A673 (cell line): ENCODE measurements around the gene SMIM5. TPM values are rescaled to one million over a fixed set of nuclear protein-coding genes. Genes with fewer than 3 reads are reported as not detected.

Experiments
- BruUV-seq: library from RNA; stranded (reverse); fragments of 400-500 nt; replicated peaks from 2 replicates; lab custom pipeline; 2021; lab: Mats Ljungman, UMichigan
- CTCF ChIA-PET: fragments of 300-600 bp; sonication (Branson Sonifier 250); formaldehyde crosslinking; loops from one replicate; lab custom pipeline; 2022; ENCODE audit warnings: antibody characterized with exemption; lab: Charles Lee
- POLR2A ChIA-PET: fragments of 300-600 bp; sonication (Branson Sonifier 250); formaldehyde crosslinking; loops from one replicate; lab custom pipeline; 2022; ENCODE audit warnings: antibody characterized with exemption; ENCODE audit not compliant: low non-redundant PET; lab: Charles Lee
- DNase-seq: peaks from one replicate; pipeline ENCODE4 v3.0.0-alpha.2; 2015; ENCODE audit warnings: low spot score
- H3K27ac ChIP-seq: fragments of 200-600 bp; sonication (generic); 2 replicates; pipeline ENCODE4 v1.5.1; 2016; ENCODE audit warnings: mixed run types, low read depth, mild to moderate bottlenecking, mixed read lengths, antibody characterized with exemption, low read length; ENCODE audit not compliant: poor library complexity, severe bottlenecking
- H3K27me3 ChIP-seq: fragments of 200-600 bp; sonication (generic); replicated peaks from 2 replicates; pipeline ENCODE4 v1.6.1; 2017; ENCODE audit warnings: mixed run types, low read depth, mild to moderate bottlenecking, mixed read lengths, antibody characterized with exemption, low read length; ENCODE audit not compliant: insufficient read depth, poor library complexity
- H3K36me3 ChIP-seq: fragments of 200-600 bp; sonication (generic); 2 replicates; pipeline ENCODE4 v1.6.1; 2016; ENCODE audit warnings: mixed run types, mild to moderate bottlenecking, mixed read lengths, antibody characterized with exemption, low read length; ENCODE audit not compliant: insufficient read depth, poor library complexity, severe bottlenecking
- H3K4me1 ChIP-seq: fragments of 200-600 bp; sonication (generic); 2 replicates; pipeline ENCODE4 v1.6.1; 2017; ENCODE audit warnings: mixed run types, mild to moderate bottlenecking, mixed read lengths, antibody characterized with exemption, low read length; ENCODE audit not compliant: insufficient read depth, poor library complexity, severe bottlenecking
- H3K4me3 ChIP-seq: fragments of 200-600 bp; sonication (generic); 2 replicates; pipeline ENCODE4 v1.5.1; 2016; ENCODE audit warnings: low read depth, mixed run types, mild to moderate bottlenecking, mixed read lengths, low read length; ENCODE audit not compliant: poor library complexity, severe bottlenecking
- H3K9me3 ChIP-seq: fragments of 200-600 bp; sonication (generic); 2 replicates; pipeline ENCODE4 v1.6.1; 2016; ENCODE audit warnings: mixed run types, low read depth, mild to moderate bottlenecking, mixed read lengths, antibody characterized with exemption, low read length; ENCODE audit not compliant: poor library complexity, severe bottlenecking
- CTCF ChIP-seq: fragments of 300-800, 200-600 bp; sonication (generic); conservative IDR thresholded peaks from 2 replicates; pipeline ENCODE4 v1.5.1; 2017; ENCODE audit warnings: low read depth, mild to moderate bottlenecking, antibody characterized with exemption, low read length, moderate library complexity, mixed read lengths
- EZH2 ChIP-seq: fragments of 200-600 bp; sonication (generic); IDR thresholded peaks from 2 replicates; pipeline ENCODE4 v1.6.1; 2017; ENCODE audit warnings: borderline replicate concordance, low read depth, mild to moderate bottlenecking, mixed read lengths, antibody characterized with exemption, low read length; ENCODE audit not compliant: poor library complexity, severe bottlenecking
- intact Hi-C: fragments of 100-400 bp; cut with micrococcal nuclease; formaldehyde crosslinking; loops from one replicate; pipeline ENCODE4 v1.10.0; 2022; ENCODE audit not compliant: unreplicated experiment
- total RNA-seq: library from RNA; stranded (reverse); gene quantifications from 2 replicates; pipeline ENCODE4 v1.2.3, GENCODE V29; 2021

SMIM5 gene
- total RNA-seq, 1 experiment from 2014 or later: not detected

GRCh38 chr17:75588596-75589011 lies 44.6 kb upstream of the SMIM5 start:
- POLR2A ChIA-PET: interaction anchor here (0.6 kb wide), 1 partner anchor 1852 kb away, joined by 3 read pairs; no protein-coding TSS in a partner anchor

GRCh38 chr17:75589012-75589918 lies 44.0 kb upstream of the SMIM5 start:
- peaks cover 9% of the 10 kb centered on the region for H3K4me1 ChIP-seq
- DNase-seq: peak; percentile 94
- H3K27ac ChIP-seq: peak overlapping the region; percentile 73
- H3K9me3 ChIP-seq: no peaks in the 10 kb centered on the region
- H3K36me3 ChIP-seq: no peaks in the 10 kb centered on the region
- BruUV-seq: no TSS peak
- TF ChIP-seq EZH2 (no peak), CTCF (no peak; the same call in none of the 2 replicates)
- intact Hi-C loops: loop anchor here (5.0 to 10.0 kb wide), 2 partner anchors 72 to 164 kb away; partner anchors contain the start of genes CASKIN2 and TSEN54
- H3K4me3 ChIP-seq: peak overlapping the region; percentile 55
- H3K27me3 ChIP-seq: no peaks in the 10 kb centered on the region
- ChIA-PET POLR2A (no interaction called here), CTCF (interaction anchor here (1.1 to 2.7 kb wide), 2 partner anchors 12 kb away, joined by 6 to 10 read pairs; no protein-coding TSS in a partner anchor)

More at GRCh38 chr17:75588596-75589011, 44.6 kb upstream of the SMIM5 start:
- no TSS peak for BruUV-seq
- intact Hi-C loops: loop anchor here (5.0 to 10.0 kb wide), 2 partner anchors 71 to 164 kb away; partner anchors contain the start of genes CASKIN2 and TSEN54
- CTCF ChIA-PET: interaction anchor here (0.5 to 1.1 kb wide), 3 partner anchors 9 to 165 kb away, joined by 3 to 6 read pairs (median 4); no protein-coding TSS in a partner anchor
- no peak for DNase-seq
- H3K27me3 ChIP-seq: no peaks in the 10 kb centered on the region
- H3K36me3 ChIP-seq: no peaks in the 10 kb centered on the region
- H3K4me1 ChIP-seq: peaks cover 9% of the 10 kb centered on the region
- no peaks in the 10 kb centered on the region for H3K9me3 ChIP-seq
- no peak for TF ChIP-seq EZH2
- TF ChIP-seq CTCF: no peak
- H3K27ac ChIP-seq: peak overlapping the region; percentile 73
- H3K4me3 ChIP-seq: peak overlapping the region; percentile 55

DNA sequence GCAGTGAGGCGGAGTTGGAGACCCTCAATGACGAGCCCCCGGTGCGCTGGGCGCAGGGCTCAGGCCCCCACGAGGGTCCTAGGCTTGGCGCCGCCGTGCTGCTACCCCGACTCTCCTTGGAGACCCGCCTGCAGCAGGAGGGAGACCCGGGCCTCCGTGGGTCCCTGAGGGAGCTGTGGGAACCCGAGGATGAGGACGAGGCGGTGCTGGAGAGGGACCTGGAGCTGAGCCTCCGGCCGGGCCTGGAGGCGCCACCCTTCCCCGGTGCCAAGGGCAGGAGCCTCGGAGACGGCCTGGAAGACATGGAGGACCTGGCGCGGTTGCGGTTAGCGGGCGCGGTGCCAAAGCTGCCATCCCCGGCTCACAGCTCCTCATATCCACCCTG lies 43.3 kb upstream of the SMIM5 start:
- intact Hi-C loops: loop anchor here (5.0 to 10.0 kb wide), 2 partner anchors 73 to 165 kb away; partner anchors contain the start of genes CASKIN2 and TSEN54
- Histone ChIP-seq H3K36me3 (no peaks in the 10 kb centered on the region), H3K4me1 (peaks cover 9% of the 10 kb centered on the region), H3K4me3 (peak overlapping the region; percentile 55), H3K27ac (peak overlapping the region; percentile 70), H3K9me3 (no peaks in the 10 kb centered on the region), H3K27me3 (no peaks in the 10 kb centered on the region)
- BruUV-seq: no TSS peak
- POLR2A ChIA-PET: interaction anchor here (0.6 kb wide), 1 partner anchor 325 kb away, joined by 9 read pairs; no protein-coding TSS in a partner anchor
- DNase-seq: no peak
- CTCF ChIA-PET: interaction anchor here (2.7 kb wide), 1 partner anchor 12 kb away, joined by 10 read pairs; no protein-coding TSS in a partner anchor
- no peak for TF ChIP-seq CTCF
- TF ChIP-seq EZH2: no peak
